K562 (cell line): ENCODE results near the gene SLC8A2. TPM values are rescaled to one million over a fixed set of nuclear protein-coding genes. Genes with fewer than 3 reads are reported as not detected.

Experiments used
- ATAC-seq: fragments of 200-7000 bp; cut with Tn5 transposase; 3 replicates; pipeline ENCODE4 v1.9.1; 2020; ENCODE audit warnings: moderate library complexity
- BruUV-seq: library from RNA; stranded (reverse); fragments of 400-500 nt; replicated peaks from 2 replicates; lab custom pipeline; 2021; lab: Mats Ljungman, UMichigan
- CTCF ChIA-PET: fragments of 300-600 bp; formaldehyde crosslinking; extraction: SDS; loops from one replicate; lab custom pipeline; 2021; ENCODE audit warnings: low intra/inter-chr PET ratio; lab: Yijun Ruan, JAX
- POLR2A ChIA-PET: fragments of 300-600, 350-650 bp; sonication (Branson Sonifier 250); formaldehyde crosslinking; extraction: SDS; loops from one replicate; lab custom pipeline; 2021; ENCODE audit warnings: antibody characterized with exemption, inconsistent platforms; lab: Yijun Ruan, JAX
- DNase-seq, 4 experiments: peaks; one replicate each; pipeline versions ENCODE4 v3.0.0 to v3.0.0-alpha.2; 2011 to 2018; ENCODE audit warnings: low spot score in 3 of 4, mixed read lengths in 3 of 4; ENCODE audit errors: extremely low read depth in 1 of 4
- FAIRE-seq: peaks from 2 replicates; lab custom pipeline; 2011; peaks lifted over from hg19 to GRCh38; lab: Jason Lieb, UNC
- H2AFZ ChIP-seq: 2 replicates; pipeline ENCODE4 v1.6.0; 2011; ENCODE audit warnings: low read depth, low read length, control low read depth, inconsistent platforms
- H3K27ac ChIP-seq: fragments of 200-600 bp; 3 replicates; pipeline ENCODE4 v1.8.0; 2011; ENCODE audit warnings: low read depth, mild to moderate bottlenecking, control low read depth, inconsistent platforms, low read length, moderate library complexity, mixed read lengths; ENCODE audit errors: extremely low read depth
- H3K27me3 ChIP-seq, 2 experiments: fragments of 300-600 bp in 1 of 2; 2 replicates in 1 of 2; 3 replicates in 1 of 2; pipeline versions ENCODE4 v1.6.0 to v1.8.0; 2011; ENCODE audit warnings: inconsistent platforms in 2 of 2, low read length in 2 of 2, mild to moderate bottlenecking in 1 of 2, mixed read lengths in 1 of 2, moderate library complexity in 1 of 2; ENCODE audit not compliant: control insufficient read depth in 2 of 2, insufficient read depth in 2 of 2
- H3K36me3 ChIP-seq: fragments of 300-600 bp; 3 replicates; pipeline ENCODE4 v1.8.0; 2011; ENCODE audit warnings: mild to moderate bottlenecking, low read length, inconsistent platforms; ENCODE audit not compliant: control insufficient read depth, insufficient read depth
- H3K4me1 ChIP-seq, 2 experiments: fragments of 200-600 bp in 1 of 2; replicated peaks in 1 of 2; 2 replicates in 1 of 2; 3 replicates in 1 of 2; pipeline versions ENCODE4 v1.5.1 to v1.8.0; 2011; ENCODE audit warnings: inconsistent platforms in 2 of 2, low read length in 2 of 2, mild to moderate bottlenecking in 1 of 2, mixed read lengths in 1 of 2, moderate library complexity in 1 of 2; ENCODE audit not compliant: control insufficient read depth in 2 of 2, insufficient read depth in 2 of 2
- H3K4me2 ChIP-seq: 2 replicates; pipeline ENCODE4 v1.6.1; 2011; ENCODE audit warnings: low read length, control low read depth, inconsistent platforms, mixed read lengths; ENCODE audit not compliant: insufficient read depth
- H3K4me3 ChIP-seq: fragments of 200-600 bp; sonication (generic), shearing (Covaris generic); 2 replicates; pipeline ENCODE4 v1.5.1; 2016; ENCODE audit warnings: control low read depth, inconsistent platforms
- H3K79me2 ChIP-seq: fragments of 200-600 bp; 3 replicates; pipeline ENCODE4 v1.8.0; 2011; ENCODE audit warnings: low read length, inconsistent platforms; ENCODE audit not compliant: control insufficient read depth, insufficient read depth
- H3K9ac ChIP-seq, 2 experiments: 2 replicates each; pipeline versions ENCODE4 v1.6.0 to v1.6.1; 2011; ENCODE audit warnings: low read depth in 2 of 2, low read length in 2 of 2, control low read depth in 1 of 2, inconsistent platforms in 1 of 2, mild to moderate bottlenecking in 1 of 2, mixed read lengths in 1 of 2; ENCODE audit not compliant: insufficient read depth in 1 of 2
- H3K9me1 ChIP-seq: one replicate; pipeline ENCODE4 v1.6.0; 2011; ENCODE audit warnings: inconsistent platforms, mild to moderate bottlenecking, low read length, moderate library complexity; ENCODE audit not compliant: control insufficient read depth, insufficient read depth
- H3K9me3 ChIP-seq: replicated peaks from 2 replicates; pipeline ENCODE4 v1.5.1; 2011; ENCODE audit warnings: low read depth, low read length, inconsistent platforms; ENCODE audit not compliant: control insufficient read depth, insufficient read depth
- H4K20me1 ChIP-seq: replicated peaks from 2 replicates; pipeline ENCODE4 v1.6.1; 2011; ENCODE audit warnings: low read length, inconsistent platforms, mixed read lengths; ENCODE audit not compliant: control insufficient read depth, insufficient read depth
- ZNF347 ChIP-seq: fragments of 450-650 bp; formaldehyde crosslinking; IDR thresholded peaks from 2 replicates; pipeline ENCODE4 v1.4.0; 2020; ENCODE audit warnings: low read depth, mild to moderate bottlenecking, moderate library complexity
- WGBS: fragments of 100-300 bp; shearing (Covaris generic); methylation state at CpG from one replicate; pipeline ENCODE4 v1.1.6; 2016; ENCODE audit warnings: low coverage, mixed read lengths; ENCODE audit not compliant: insufficient coverage; ENCODE audit errors: missing lambda C conversion rate; 5-methylcytosine and 5-hydroxymethylcytosine counted together
- in situ Hi-C: fragments of 300-500 bp; cut with MboI; formaldehyde crosslinking; loops from 4 replicates; pipeline ENCODE4 v1.15.0; 2018; ENCODE audit warnings: inconsistent platforms, mixed read lengths
- intact Hi-C: fragments of 100-400 bp; cut with micrococcal nuclease; formaldehyde crosslinking; loops from 2 replicates; pipeline ENCODE4 v1.14.2; 2022
- polyA plus RNA-seq, 8 experiments: library from polyadenylated mRNA; depleted of rRNA in 4 of 8; stranded (reverse) in 5 of 8; unstranded in 3 of 8; fragments of >200 nt; fragmentation: Nextera tagmentation in 2 of 8; fragmentation: Illumina TruSeq in 1 of 8; extraction: Ambion mirVana in 2 of 8; extraction: Trizol in 1 of 8; gene quantifications; 2 replicates each; pipeline versions ENCODE4 v1.2.1 to v1.2.3, GENCODE V29; 2011 to 2014; ENCODE audit warnings: inconsistent platforms in 1 of 8, missing spikeins in 1 of 8
- total RNA-seq, 7 experiments: library from RNA; depleted of rRNA in 6 of 7; stranded (reverse); fragments of >200 nt in 6 of 7; fragmentation: Illumina TruSeq in 2 of 7; extraction: Trizol in 2 of 7; gene quantifications; 2 replicates each; pipeline versions ENCODE4 v1.2.1 to v1.2.3, GENCODE V29; 2011 to 2021; ENCODE audit warnings: low replicate concordance in 1 of 7
- TF ChIP-seq, protein P1 (sequence below), 2 experiments: fragments of 450-650 bp in 1 of 2; sonication (generic) in 1 of 2; formaldehyde crosslinking in 1 of 2; IDR thresholded peaks; 2 replicates each; pipeline versions ENCODE4 v1.7.1 to v1.9.0; 2016 to 2022; ENCODE audit warnings: inconsistent platforms in 1 of 2, mild to moderate bottlenecking in 1 of 2, missing genetic modification reagents in 1 of 2

Gene SLC8A2
- total and polyA plus RNA-seq, 9 of the 15 experiments (the other 6 are each of a cell fraction or from before 2014, with no cell fraction given): 0.07 to 0.66 (median 0.24) TPM; not detected in 3

DNA sequence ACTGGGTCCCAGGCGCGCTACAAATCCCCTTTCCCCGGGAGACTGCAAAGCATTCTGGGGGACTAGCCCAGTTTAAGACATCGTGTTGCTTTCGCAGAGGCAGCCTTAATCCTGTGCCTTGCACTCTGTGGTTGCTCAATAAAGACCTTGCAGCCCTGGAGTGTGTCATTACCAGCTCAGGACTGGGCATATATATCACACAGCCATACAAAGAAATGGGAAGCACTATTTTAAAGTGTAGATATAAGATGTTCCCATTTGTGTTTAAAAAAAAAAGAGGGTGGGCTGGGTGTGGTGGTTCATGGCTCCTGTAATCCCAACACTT is 32.1 kb upstream of the SLC8A2 start:
- TF ChIP-seq ZNF347 (CRISPR knock-in tag): no peak
- TF ChIP-seq, protein P1, sequence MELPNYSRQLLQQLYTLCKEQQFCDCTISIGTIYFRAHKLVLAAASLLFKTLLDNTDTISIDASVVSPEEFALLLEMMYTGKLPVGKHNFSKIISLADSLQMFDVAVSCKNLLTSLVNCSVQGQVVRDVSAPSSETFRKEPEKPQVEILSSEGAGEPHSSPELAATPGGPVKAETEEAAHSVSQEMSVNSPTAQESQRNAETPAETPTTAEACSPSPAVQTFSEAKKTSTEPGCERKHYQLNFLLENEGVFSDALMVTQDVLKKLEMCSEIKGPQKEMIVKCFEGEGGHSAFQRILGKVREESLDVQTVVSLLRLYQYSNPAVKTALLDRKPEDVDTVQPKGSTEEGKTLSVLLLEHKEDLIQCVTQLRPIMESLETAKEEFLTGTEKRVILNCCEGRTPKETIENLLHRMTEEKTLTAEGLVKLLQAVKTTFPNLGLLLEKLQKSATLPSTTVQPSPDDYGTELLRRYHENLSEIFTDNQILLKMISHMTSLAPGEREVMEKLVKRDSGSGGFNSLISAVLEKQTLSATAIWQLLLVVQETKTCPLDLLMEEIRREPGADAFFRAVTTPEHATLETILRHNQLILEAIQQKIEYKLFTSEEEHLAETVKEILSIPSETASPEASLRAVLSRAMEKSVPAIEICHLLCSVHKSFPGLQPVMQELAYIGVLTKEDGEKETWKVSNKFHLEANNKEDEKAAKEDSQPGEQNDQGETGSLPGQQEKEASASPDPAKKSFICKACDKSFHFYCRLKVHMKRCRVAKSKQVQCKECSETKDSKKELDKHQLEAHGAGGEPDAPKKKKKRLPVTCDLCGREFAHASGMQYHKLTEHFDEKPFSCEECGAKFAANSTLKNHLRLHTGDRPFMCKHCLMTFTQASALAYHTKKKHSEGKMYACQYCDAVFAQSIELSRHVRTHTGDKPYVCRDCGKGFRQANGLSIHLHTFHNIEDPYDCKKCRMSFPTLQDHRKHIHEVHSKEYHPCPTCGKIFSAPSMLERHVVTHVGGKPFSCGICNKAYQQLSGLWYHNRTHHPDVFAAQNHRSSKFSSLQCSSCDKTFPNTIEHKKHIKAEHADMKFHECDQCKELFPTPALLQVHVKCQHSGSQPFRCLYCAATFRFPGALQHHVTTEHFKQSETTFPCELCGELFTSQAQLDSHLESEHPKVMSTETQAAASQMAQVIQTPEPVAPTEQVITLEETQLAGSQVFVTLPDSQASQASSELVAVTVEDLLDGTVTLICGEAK (IDR thresholded peaks at IDR 0.05): no peak
- TF ChIP-seq, protein P1 (CRISPR knock-in tag; IDR thresholded peaks at IDR 0.05): no peak
- no peak overlapping the region for H2AFZ ChIP-seq
- no peaks in the 10 kb centered on the region for H3K9me1 ChIP-seq
- intact Hi-C loops: no loop called here
- peaks cover 3% of the 10 kb centered on the region for H4K20me1 ChIP-seq
- no TSS peak for BruUV-seq
- ChIA-PET CTCF (no interaction called here), POLR2A (interaction anchor here (0.6 to 1.4 kb wide), 3 partner anchors 9 to 11 kb away, joined by 3 to 5 read pairs (median 3); partner anchors contain the start of gene NAPA)
- H3K4me2 ChIP-seq: no peak overlapping the region
- H3K9me3 ChIP-seq: no peaks in the 10 kb centered on the region
- H3K27me3 ChIP-seq: no peaks in the 10 kb centered on the region
- WGBS: 89% methylated on average over 3 of the region's 5 CpGs
- FAIRE-seq (no peak), ATAC-seq (no peak), DNase-seq (no peak)
- peaks cover 23% of the 10 kb centered on the region for H3K79me2 ChIP-seq
- peaks cover 55% of the 10 kb centered on the region for H3K36me3 ChIP-seq
- H3K4me1 ChIP-seq: peaks cover 0 to 32% of the 10 kb centered on the region in 2 experiments; a peak in 4 of 5 replicates
- H3K27ac ChIP-seq: no peak overlapping the region
- H3K4me3 ChIP-seq: no peak overlapping the region
- H3K9ac ChIP-seq: no peak overlapping the region
- in situ Hi-C loops: no loop called here
